H9 (cell line): ENCODE data around the gene PLA2G4C. TPM values are rescaled to one million over a fixed set of nuclear protein-coding genes. Genes with fewer than 3 reads are reported as not detected.

Experiments used
- DNase-seq: peaks from one replicate; pipeline ENCODE4 v3.0.0-alpha.2; 2017
- H2AFZ ChIP-seq: one replicate; pipeline ENCODE4 v1.6.1; 2013; ENCODE audit warnings: mild to moderate bottlenecking, low read length, control low read depth, moderate library complexity
- H2AK5ac ChIP-seq: 2 replicates; pipeline ENCODE4 v1.6.1; 2013; ENCODE audit warnings: low read length, control low read depth, mixed read lengths; ENCODE audit not compliant: insufficient read length
- H2BK120ac ChIP-seq: one replicate; pipeline ENCODE4 v1.6.1; 2013; ENCODE audit warnings: low read depth, mild to moderate bottlenecking, low read length, control low read depth, inconsistent platforms; ENCODE audit not compliant: poor library complexity, severe bottlenecking
- H2BK12ac ChIP-seq: 2 replicates; pipeline ENCODE4 v1.6.1; 2013; ENCODE audit warnings: low read length, control low read depth, mixed read lengths, low read depth; ENCODE audit not compliant: insufficient read length
- H2BK15ac ChIP-seq: 2 replicates; pipeline ENCODE4 v1.6.1; 2013; ENCODE audit warnings: low read depth, low read length, control low read depth
- H2BK20ac ChIP-seq: one replicate; pipeline ENCODE4 v1.6.1; 2013; ENCODE audit warnings: low read depth, mild to moderate bottlenecking, low read length, control low read depth, inconsistent platforms; ENCODE audit not compliant: poor library complexity, severe bottlenecking
- H2BK5ac ChIP-seq: 2 replicates; pipeline ENCODE4 v1.6.1; 2013; ENCODE audit warnings: low read length, control low read depth, mixed read lengths; ENCODE audit not compliant: insufficient read length
- H3K14ac ChIP-seq: 2 replicates; pipeline ENCODE4 v1.6.1; 2013; ENCODE audit warnings: low read length, control low read depth; ENCODE audit not compliant: insufficient read depth
- H3K18ac ChIP-seq: 2 replicates; pipeline ENCODE4 v1.6.1; 2013; ENCODE audit warnings: low read depth, mild to moderate bottlenecking, mixed read lengths, low read length, control low read depth; ENCODE audit not compliant: insufficient read length
- H3K23ac ChIP-seq: 2 replicates; pipeline ENCODE4 v1.6.1; 2013; ENCODE audit warnings: low read length, control low read depth, mixed read lengths, low read depth; ENCODE audit not compliant: insufficient read length
- H3K23me2 ChIP-seq: 2 replicates; pipeline ENCODE4 v1.6.1; 2013; ENCODE audit warnings: low read depth, mild to moderate bottlenecking, mixed read lengths, low read length, control low read depth; ENCODE audit not compliant: insufficient read length, poor library complexity, severe bottlenecking
- H3K27ac ChIP-seq: 2 replicates; pipeline ENCODE4 v1.5.1; 2013; ENCODE audit warnings: low read length, control low read depth, mixed read lengths, low read depth; ENCODE audit not compliant: insufficient read length
- H3K27me3 ChIP-seq: 2 replicates; pipeline ENCODE4 v1.6.1; 2013; ENCODE audit warnings: low read length, control low read depth, inconsistent platforms; ENCODE audit not compliant: insufficient read depth
- H3K4ac ChIP-seq: 2 replicates; pipeline ENCODE4 v1.6.1; 2013; ENCODE audit warnings: low read depth, mild to moderate bottlenecking, control low read depth, inconsistent platforms, low read length, moderate library complexity
- H3K4me1 ChIP-seq: 2 replicates; pipeline ENCODE4 v1.6.1; 2013; ENCODE audit warnings: low read length, control low read depth, inconsistent platforms; ENCODE audit not compliant: insufficient read depth
- H3K4me2 ChIP-seq: 2 replicates; pipeline ENCODE4 v1.6.1; 2013; ENCODE audit warnings: low read length, control low read depth, mixed read lengths; ENCODE audit not compliant: insufficient read length, insufficient read depth
- H3K56ac ChIP-seq: 2 replicates; pipeline ENCODE4 v1.6.1; 2013; ENCODE audit warnings: low read depth, mild to moderate bottlenecking, mixed read lengths, low read length, control low read depth; ENCODE audit not compliant: insufficient read length
- H3K79me1 ChIP-seq: 2 replicates; pipeline ENCODE4 v1.6.1; 2013; ENCODE audit warnings: low read depth, mild to moderate bottlenecking, moderate library complexity, low read length, control low read depth, inconsistent platforms; ENCODE audit not compliant: insufficient read depth, poor library complexity, severe bottlenecking
- H3K79me2 ChIP-seq: 2 replicates; pipeline ENCODE4 v1.6.1; 2013; ENCODE audit warnings: low read length, control low read depth, inconsistent platforms; ENCODE audit not compliant: insufficient read depth
- H3K9ac ChIP-seq: 2 replicates; pipeline ENCODE4 v1.6.1; 2013; ENCODE audit warnings: low read length, control low read depth, mixed read lengths; ENCODE audit not compliant: insufficient read length; ENCODE audit errors: extremely low read depth
- H3K9me3 ChIP-seq: one replicate; pipeline ENCODE4 v1.6.1; 2013; ENCODE audit warnings: low read depth, low read length, inconsistent platforms; ENCODE audit not compliant: control insufficient read depth
- H3T11ph ChIP-seq: one replicate; pipeline ENCODE4 v1.6.1; 2013; ENCODE audit warnings: mild to moderate bottlenecking, low read length, control low read depth, inconsistent platforms
- H4K20me1 ChIP-seq: one replicate; pipeline ENCODE4 v1.6.1; 2013; ENCODE audit not compliant: control insufficient read depth, insufficient read length, insufficient read depth
- H4K5ac ChIP-seq: 2 replicates; pipeline ENCODE4 v1.6.1; 2013; ENCODE audit warnings: low read depth, mild to moderate bottlenecking, mixed read lengths, low read length, control low read depth; ENCODE audit not compliant: insufficient read length
- H4K8ac ChIP-seq: replicated peaks from 2 replicates; pipeline ENCODE4 v1.6.1; 2013; ENCODE audit warnings: low read length, control low read depth, mixed read lengths, low read depth; ENCODE audit not compliant: insufficient read length
- H4K91ac ChIP-seq: 2 replicates; pipeline ENCODE4 v1.6.1; 2013; ENCODE audit warnings: low read depth, mild to moderate bottlenecking, moderate library complexity, mixed read lengths, low read length, control low read depth; ENCODE audit not compliant: insufficient read length
- H3K27ac Mint-ChIP-seq, 3 experiments: 2 replicates in 2 of 3; 3 replicates in 1 of 3; pipeline ENCODE4 v1.8.0; 2020 to 2021; ENCODE audit warnings: mixed read lengths in 3 of 3, mild to moderate bottlenecking in 1 of 3, moderate library complexity in 1 of 3
- H3K27me3 Mint-ChIP-seq: 2 replicates; pipeline ENCODE4 v1.8.0; 2021; ENCODE audit warnings: low read depth, mild to moderate bottlenecking, moderate library complexity, mixed read lengths
- H3K36me3 Mint-ChIP-seq, 3 experiments: 2 replicates in 2 of 3; 3 replicates in 1 of 3; pipeline ENCODE4 v1.8.0; 2020 to 2021; ENCODE audit warnings: low read depth in 3 of 3, mixed read lengths in 3 of 3; ENCODE audit not compliant: insufficient read depth in 1 of 3
- H3K4me1 Mint-ChIP-seq, 2 experiments: 2 replicates each; pipeline ENCODE4 v1.8.0; 2020; ENCODE audit warnings: mixed read lengths in 2 of 2
- H3K4me3 Mint-ChIP-seq, 2 experiments: 2 replicates in 1 of 2; 3 replicates in 1 of 2; pipeline ENCODE4 v1.8.0; 2020 to 2021; ENCODE audit warnings: mild to moderate bottlenecking in 2 of 2, mixed read lengths in 2 of 2, moderate library complexity in 1 of 2
- H3K9me3 Mint-ChIP-seq, 2 experiments: 2 replicates in 1 of 2; 3 replicates in 1 of 2; pipeline ENCODE4 v1.8.0; 2020; ENCODE audit warnings: mild to moderate bottlenecking in 2 of 2, mixed read lengths in 2 of 2, moderate library complexity in 1 of 2
- WGBS: extraction: QIAGEN DNeasy Blood & Tissue Kit; methylation state at CpG from one replicate; pipeline ENCODE4 v1.1.7; 2013; ENCODE audit warnings: missing lambda C conversion rate, low lambda C conversion rate, mixed read lengths; ENCODE audit not compliant: insufficient read length; ENCODE audit errors: extremely low coverage; 5-methylcytosine and 5-hydroxymethylcytosine counted together
- total RNA-seq: library from RNA; stranded (reverse); gene quantifications from 2 replicates; pipeline ENCODE4 v1.2.1, GENCODE V29; 2021
- TF ChIP-seq, protein P1 (sequence below): fragments of 200-600 bp; sonication (generic); conservative IDR thresholded peaks from 3 replicates; pipeline ENCODE4 v1.8.0; 2021; ENCODE audit warnings: antibody characterized with exemption, mild to moderate bottlenecking

PLA2G4C gene
- total RNA-seq, 1 experiment from 2014 or later: 7.0 TPM

DNA sequence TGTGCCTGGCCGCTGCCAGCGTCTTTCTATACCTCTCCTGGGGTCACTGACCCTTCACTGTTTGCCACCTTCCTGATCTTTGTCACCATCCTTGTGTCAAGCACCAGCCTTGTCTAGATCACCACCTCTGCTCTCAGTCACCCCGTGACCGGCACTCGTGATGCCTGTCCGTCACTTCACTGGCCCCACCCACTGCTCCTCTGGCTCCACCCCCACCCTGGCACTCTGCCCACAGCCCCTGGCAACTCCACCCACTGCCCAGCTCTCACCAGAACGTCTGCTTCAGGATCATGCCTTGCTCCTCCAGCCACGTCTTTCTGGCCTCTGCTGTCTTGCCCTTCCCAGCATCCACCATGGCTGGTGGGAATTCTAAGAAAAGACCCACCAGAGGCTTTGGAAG, 24.8 kb upstream of the PLA2G4C start:
- no peaks in the 10 kb centered on the region for H3K4me1 ChIP-seq
- no peaks in the 10 kb centered on the region for H3K79me2 ChIP-seq
- Mint-ChIP-seq H3K4me1 (no peaks in the 10 kb centered on the region), H3K27me3 (no peaks in the 10 kb centered on the region; the same call in 1 of the 2 replicates), H3K36me3 (peaks cover 27 to 68% (median 62%) of the 10 kb centered on the region in 3 experiments; a peak in 6 of 7 replicates), H3K4me3 (no peak overlapping the region), H3K9me3 (no peaks in the 10 kb centered on the region), H3K27ac (peak overlapping the region in 1 of 3 experiments; percentile 91; a peak in 2 of 7 replicates)
- H2BK12ac ChIP-seq: no peak overlapping the region
- no peak overlapping the region for H4K91ac ChIP-seq
- H2BK120ac ChIP-seq: no peak overlapping the region
- H3K4me2 ChIP-seq: no peak overlapping the region
- no peak overlapping the region for H3K14ac ChIP-seq
- no peak overlapping the region for H3K27ac ChIP-seq
- no peaks in the 10 kb centered on the region for H3K9me3 ChIP-seq
- no peak overlapping the region for H4K8ac ChIP-seq
- no peak for DNase-seq
- no peak overlapping the region for H4K5ac ChIP-seq
- no peak overlapping the region for H3K56ac ChIP-seq
- TF ChIP-seq, protein P1, sequence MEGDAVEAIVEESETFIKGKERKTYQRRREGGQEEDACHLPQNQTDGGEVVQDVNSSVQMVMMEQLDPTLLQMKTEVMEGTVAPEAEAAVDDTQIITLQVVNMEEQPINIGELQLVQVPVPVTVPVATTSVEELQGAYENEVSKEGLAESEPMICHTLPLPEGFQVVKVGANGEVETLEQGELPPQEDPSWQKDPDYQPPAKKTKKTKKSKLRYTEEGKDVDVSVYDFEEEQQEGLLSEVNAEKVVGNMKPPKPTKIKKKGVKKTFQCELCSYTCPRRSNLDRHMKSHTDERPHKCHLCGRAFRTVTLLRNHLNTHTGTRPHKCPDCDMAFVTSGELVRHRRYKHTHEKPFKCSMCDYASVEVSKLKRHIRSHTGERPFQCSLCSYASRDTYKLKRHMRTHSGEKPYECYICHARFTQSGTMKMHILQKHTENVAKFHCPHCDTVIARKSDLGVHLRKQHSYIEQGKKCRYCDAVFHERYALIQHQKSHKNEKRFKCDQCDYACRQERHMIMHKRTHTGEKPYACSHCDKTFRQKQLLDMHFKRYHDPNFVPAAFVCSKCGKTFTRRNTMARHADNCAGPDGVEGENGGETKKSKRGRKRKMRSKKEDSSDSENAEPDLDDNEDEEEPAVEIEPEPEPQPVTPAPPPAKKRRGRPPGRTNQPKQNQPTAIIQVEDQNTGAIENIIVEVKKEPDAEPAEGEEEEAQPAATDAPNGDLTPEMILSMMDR: no peak
- H3K23ac ChIP-seq: no peak overlapping the region
- no peaks in the 10 kb centered on the region for H3K79me1 ChIP-seq
- H3T11ph ChIP-seq: no peak overlapping the region
- H4K20me1 ChIP-seq: no peaks in the 10 kb centered on the region
- no peaks in the 10 kb centered on the region for H3K23me2 ChIP-seq
- H2BK15ac ChIP-seq: no peak overlapping the region
- no peak overlapping the region for H2BK20ac ChIP-seq
- H2BK5ac ChIP-seq: no peak overlapping the region
- no peak overlapping the region for H3K18ac ChIP-seq
- no peak overlapping the region for H3K9ac ChIP-seq
- no peak overlapping the region for H2AFZ ChIP-seq
- WGBS: no CpG with 5 or more reads among the region's 8 CpGs
- no peak overlapping the region for H2AK5ac ChIP-seq
- H3K4ac ChIP-seq: no peak overlapping the region
- no peaks in the 10 kb centered on the region for H3K27me3 ChIP-seq
